EH (cell line): Measurements from ENCODE around the gene NRBF2.

ENCODE experiments used
- DNase-seq: peaks from one replicate; pipeline ENCODE4 v3.0.0-alpha.2; 2015; ENCODE audit warnings: low read depth

Gene NRBF2

DNA sequence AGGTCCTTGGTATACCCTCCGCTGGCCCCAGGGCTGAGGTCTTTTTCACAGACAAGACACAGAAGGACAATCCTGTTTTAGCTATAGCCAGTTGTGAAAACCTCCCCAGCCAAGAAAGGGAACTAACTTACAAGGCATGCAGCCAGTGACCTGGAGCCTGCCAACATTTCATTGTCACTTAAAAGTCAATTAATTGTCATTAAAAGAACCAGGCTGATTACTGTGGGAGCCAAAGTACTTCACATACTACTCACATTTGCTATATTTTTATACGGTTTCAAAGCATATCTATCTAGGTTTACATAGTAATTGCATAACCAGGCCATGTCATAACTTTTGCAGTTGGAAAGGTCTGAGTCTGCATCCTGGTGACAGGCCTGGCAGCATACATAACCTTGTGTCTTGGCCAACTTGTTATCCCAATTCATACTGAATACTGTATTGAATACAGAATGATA is 31.1 kb downstream of the NRBF2 start:
- no peak for DNase-seq

DNA sequence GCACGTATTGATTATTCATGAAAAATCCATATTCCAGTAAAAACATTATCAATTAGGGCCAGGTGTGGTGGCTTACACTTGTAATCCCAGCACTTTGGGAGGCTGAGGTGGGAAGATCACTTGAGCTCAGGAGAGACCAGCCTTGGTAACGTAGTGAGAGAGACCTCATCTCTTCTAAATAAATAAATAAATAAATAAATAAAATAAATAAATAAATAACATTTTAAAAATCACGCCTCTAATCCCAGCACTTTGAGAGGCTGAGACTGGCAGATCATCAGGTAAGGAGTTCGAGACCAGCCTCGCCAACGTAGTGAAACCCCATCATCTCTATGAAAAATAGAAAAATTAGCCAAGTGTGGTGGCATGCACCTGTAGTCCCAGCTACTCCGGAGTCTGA is 32.1 kb downstream of the NRBF2 start:
- no peak for DNase-seq

DNA sequence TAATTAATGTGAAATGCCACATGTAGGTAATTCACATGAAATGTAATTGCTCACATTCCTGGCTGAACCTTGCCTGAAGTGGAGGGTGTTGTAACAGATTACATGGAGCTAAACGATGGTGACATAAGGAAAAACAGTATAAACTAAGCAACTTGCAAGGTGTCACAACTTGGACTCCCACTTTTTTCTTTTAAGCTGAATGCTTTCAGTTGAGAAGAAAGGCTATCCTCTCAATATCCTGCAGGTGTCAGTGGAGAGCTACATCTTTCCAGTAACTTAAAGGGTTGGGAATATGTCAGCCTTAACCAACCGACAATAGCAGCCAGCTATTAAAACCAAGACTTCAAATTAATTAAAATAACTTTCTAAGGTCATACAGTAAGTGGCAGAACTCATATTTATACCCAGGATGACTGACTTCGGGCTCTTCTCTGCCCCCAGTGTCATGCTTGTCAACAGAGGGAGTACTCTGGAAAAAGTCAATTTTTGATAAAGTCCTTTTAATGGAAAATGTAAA is 33.7 kb downstream of the NRBF2 start:
- peak; percentile 77 for DNase-seq

DNA sequence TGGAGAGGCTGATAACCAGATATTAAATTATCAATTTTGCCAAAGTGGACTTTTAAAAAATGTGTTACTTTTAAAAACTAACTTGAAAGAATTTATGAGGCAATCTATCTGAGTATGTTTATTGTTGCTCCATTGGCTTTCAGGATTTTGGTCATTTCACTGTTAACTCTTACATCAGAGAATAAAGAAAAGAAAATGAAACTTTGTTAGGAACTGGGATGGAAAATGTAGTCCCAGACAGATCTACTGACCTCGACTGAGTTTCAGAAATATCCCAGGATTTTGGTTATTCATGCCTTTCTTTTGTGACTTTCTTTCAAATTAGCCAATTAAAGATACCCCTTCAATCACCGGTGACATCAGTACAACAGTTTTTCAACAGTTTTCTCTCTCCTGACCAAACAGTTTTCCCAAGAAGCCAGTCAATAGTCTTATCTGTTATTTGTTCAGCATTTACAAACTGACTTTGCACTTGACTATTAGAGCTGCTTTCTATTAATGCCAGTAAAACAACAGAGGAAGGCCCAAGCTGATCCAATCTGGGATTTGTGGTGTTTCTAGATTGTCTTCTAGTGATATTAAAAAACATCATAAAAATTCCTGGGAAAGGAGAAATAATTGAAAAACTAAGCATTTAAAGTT is 35.8 kb downstream of the NRBF2 start:
- DNase-seq: no peak

DNA sequence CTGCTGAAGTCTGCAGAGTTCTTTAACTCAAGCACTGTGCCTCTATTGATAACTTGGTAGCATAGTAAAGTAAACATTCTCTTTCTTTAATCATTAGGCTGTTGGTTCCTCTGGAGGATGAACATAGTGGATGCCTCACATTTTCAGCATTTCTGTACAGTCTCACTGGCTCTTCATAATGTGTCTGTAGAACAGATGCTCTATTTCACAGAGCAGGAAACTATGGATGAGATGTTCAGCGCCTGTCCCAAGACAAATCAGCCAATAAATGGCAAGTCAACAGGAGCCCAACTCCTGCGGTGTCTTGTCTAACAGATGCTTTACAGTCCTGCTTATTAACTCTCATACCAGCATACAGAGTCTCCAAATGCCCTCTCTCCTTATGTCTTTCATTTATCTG is 36.5 kb downstream of the NRBF2 start:
- DNase-seq: no peak

DNA sequence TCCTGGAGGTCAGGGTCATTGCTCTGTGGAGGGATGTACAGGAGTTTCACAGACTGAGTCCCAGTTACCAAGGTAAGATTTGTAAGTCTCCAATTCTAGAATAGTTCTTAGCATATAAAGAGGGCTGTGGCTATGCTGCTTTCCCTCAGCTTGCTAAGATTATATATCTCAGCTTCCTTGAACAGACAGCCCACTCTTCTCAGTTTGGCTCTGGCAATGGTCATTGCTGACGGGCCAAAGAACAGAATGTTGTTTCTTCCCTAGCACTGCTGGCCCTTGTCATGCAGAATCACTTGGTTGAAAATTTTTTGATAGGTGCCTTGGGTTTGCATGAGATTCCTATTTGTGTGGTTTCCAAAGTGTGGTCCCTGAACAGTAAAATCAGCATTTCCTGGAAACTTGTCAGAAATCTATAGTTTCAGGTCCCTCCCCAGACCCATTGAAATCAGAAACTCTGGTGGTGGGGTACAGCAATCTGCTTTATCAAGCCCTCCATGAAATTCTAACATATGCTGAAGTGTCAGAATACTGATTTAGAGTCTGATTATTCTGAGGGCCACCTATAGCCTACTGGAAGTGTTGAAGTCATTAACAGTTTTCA is 38.2 kb downstream of the NRBF2 start:
- no peak for DNase-seq

DNA sequence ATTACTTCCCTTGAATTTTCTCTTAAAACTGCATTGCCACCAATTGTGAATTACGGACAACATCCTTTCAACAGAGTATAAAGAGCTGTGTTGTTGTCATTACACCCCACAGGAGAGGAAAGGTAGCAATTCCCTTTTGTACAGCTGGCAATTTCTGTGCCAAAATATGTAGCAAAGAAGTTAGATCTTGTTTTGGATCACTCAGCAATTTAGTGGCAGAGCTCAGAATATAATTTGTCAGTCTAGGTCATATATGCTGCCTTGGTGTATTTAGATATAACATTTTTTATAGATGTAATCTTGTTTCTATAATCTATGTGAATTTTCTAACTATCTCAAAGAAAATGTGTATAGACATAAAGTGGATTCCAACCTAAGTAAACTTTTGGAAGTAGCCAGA is 38.8 kb downstream of the NRBF2 start:
- no peak for DNase-seq

DNA sequence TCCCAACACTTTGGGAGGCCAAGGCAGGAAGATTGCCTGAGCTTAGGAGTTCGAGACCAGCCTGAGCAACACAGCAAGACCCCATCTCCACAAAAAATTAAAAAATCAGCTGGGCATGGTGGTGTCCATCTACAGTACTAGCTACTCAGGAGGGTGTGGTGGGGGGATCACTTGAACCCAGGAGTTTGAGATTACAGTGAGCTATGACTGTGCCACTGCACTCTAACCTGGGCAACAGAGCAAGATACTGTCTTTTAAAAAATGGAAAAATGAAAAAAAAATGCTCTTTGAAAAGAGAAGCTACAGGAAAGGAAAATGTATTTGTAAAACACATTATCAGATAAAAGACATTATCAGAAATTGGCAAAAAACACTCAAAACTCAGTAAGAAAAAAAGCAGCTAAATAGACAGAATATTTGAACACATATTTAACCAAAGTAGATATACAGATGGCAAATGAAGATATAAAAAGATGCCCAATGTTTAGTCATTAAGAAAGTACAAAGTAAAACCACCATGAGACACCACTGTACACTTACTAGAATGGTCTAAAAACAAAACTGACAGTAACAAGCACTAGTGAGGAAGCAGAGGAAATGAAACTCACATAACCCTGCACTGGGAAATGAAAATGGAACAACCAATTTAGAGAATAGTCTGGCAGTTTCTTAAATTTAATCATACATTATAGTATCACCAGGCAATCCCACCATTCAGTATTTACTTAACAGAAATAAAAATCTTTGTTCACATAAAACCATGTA is 40.5 kb downstream of the NRBF2 start:
- DNase-seq: no peak

DNA sequence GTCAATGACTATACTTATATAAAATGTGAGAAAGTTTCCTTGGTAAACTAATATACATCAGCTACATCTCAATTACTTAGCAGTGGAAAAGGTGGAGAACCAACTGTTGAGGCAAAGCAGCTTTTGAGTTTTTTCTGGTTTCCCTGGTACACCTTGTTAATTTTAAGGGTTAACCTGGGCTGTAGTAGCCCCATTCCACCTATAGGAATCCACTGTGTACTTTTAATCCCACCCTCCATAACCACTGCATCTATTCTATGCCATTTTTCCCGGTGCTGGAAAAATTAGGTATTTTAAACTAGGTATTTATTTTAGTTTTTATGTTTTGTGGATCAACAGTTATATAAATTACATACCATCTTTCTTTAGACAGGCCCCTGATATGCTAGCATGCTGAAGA is 42.4 kb downstream of the NRBF2 start:
- no peak for DNase-seq

DNA sequence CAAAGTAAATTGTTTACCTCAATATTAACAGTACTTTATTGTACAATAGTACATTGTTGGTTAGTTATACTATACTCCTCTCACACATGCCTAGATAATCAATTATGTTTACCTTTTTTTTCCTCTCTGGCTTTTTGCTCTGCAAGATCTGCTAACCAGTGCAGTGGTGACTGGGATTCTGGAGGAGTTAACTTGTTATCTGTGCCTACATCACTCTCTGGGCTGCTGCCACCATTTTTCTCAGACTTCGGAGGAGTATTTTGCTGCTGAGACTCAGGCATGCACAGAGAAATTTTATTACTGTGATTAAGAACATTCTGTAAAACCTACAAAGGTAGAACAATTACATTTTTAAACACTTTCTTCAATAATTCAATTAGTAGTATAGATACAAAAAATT is 59.7 kb downstream of the NRBF2 start:
- no peak for DNase-seq

DNA sequence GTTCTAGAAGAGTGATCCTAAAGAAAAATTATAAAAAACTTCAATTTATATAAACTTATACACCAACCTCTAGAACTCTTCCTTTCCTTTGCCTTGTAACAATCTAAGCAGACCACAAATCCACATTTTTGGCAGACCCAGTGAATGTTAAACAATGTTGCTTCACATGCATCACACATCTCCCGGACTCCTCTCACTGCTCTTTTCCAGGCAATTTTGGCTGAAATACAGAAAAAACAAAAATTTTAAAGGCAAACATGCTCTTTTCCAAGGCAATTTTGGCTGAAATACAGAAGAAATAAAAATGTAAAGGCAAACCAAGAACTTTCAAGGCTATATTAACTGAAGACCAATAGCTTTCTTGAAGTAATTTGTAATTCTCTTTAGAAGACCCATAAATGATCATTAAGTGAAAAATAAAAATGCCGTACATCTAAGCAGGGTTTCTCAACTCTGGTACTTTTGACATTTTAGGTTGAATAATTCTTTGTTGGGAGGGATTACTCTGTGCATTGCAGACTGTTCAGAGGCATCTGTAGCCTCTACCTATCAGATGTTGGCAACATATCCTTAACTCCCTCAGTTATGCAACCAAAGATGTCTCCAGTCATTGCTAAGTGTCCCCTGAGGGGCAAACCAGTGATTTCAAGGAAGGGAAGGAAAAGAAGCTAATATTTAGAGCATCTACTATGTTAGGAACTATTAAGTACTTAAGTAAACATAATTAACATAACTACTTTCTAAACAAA is 64.4 kb downstream of the NRBF2 start:
- DNase-seq: peak; percentile 90

DNA sequence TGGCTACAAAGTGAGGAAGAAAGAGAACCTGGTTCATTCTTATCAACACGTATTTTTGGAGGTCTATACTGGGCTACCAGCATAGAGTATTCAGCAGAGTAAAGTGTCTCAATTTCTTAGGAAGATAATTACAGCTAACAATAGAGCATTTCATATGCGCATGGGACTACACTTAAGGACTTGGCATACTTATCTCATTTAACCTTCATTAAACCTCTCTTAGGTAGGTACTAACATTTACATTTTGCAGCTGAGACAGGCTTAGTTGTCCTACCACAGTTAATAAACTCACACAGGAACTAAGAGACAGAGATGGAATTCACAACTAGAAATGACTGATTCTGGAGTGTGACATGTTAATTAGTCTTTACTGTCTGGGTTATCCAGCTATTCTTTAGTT is 66.6 kb downstream of the NRBF2 start:
- no peak for DNase-seq

DNA sequence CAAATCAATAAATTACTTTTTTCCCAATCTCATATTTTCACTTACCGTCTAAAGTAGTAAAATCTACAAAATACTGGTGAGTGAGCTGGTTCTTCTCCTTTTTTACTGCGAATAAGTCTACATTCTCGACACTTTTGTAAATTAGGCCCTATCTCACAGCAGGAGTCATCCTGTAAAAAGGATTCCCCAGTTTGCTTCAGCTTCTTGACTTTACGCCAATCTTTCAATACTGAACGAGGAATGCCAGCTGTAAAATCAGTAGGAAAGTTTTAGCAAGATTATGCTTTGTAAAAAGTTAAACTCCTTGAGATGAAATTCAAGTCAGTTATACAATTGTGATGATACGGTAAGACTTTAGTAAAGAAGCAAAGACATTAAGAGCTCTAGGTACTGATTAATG is 67.3 kb downstream of the NRBF2 start:
- DNase-seq: peak; percentile 19

DNA sequence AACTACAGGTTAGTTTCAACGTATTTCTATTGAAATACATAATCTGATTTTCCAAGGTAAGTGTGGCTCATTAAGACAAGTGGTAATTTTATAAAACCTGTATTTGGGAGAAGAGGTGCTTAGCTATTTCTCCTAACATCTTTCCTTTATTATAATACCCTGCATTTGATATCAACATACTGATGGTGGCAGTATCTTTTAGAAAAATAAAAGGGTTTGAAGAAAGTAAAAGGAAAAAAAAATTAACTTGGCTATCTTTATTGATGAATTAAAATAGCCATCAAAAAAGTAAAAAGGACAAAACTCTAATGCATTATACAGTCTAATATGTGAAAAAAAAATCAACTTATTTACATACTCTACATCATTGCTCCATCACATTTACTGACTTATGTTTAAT is 68.0 kb downstream of the NRBF2 start:
- no peak for DNase-seq
